ENCODE data around the gene ADGRV1.

ADGRV1 gene

DNA sequence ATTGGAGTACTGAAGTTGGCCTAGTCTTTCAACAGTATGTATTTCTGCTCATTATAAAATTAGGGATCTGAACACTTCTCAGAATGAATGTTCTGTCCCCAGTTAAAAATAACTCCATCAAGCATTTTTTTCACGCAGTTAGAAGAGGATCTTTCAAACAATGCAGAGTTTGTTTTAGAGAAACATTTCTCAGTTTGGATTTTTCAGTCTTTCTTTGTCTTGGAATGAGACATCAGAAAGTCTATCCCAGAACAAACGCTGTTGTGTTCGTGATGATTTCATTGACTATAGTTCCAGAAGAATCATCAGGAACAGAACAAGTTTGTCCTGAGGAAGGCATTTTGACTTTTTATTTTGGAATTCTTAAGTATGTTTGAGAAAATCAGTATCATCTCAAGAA, 605.8 kb downstream of the ADGRV1 start:
- no peak for DNase-seq (ENCODE audit: low read depth)

DNA sequence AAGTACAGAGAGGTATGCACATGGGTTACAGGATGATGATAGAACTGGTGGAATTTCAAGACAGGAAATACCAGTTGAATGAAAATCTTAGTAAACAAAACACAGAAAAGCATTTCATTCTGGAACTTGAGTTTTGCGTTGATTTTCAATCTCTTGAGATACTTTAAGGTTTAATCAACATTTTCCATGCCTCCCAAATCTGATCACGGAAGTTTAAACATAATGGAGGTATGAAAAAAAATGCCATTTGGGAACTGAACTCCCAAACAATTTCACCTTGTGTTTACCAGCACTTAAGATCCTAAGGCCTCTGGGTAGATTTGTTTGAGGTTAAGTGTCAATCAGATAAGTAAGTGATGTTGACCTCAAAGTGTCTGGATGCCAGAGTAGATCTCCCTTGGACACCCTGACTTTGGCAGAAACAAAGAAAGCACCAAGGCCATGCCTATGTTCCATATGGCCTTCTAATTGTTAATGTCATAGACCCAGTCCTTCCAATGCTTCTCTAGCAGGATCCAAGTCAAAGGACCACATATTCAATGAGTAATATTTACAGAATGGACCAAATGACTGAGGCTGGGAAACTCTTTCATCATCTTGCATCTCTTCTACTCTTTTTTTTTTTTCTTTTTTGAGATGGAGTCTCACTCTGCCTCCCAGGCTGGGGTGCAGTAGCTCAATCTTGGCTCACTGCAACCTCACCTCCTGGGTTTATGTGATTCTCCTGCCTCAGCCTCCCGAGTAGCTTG, 607.6 kb downstream of the ADGRV1 start:
- no peak for DNase-seq (ENCODE audit: low read depth)

DNA sequence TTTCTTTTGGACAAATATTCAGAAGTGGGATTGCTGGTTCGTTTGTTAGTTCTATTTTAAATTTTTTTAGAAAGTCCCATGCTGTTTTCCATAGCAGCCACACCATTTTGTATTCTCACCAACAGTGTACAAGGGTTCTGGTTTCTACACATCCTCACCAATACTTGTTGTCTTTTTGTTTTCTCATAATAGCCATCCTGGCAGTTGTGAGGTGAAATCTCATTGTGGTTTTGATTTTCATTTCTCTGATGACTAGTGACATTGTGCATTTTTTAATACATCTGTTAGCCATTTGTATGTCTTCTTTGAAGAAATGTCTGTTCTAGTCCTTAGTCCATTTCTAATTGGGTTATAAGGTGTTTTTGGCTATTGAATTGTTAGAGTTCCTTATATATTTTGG, 610.3 kb downstream of the ADGRV1 start:
- DNase-seq (ENCODE audit: low read depth): no peak

- DNase-seq (ENCODE audit: low read depth): no peak
These were observed 611.7 kb downstream of the ADGRV1 start for GRCh38 chr5:91170266-91170665.

- DNase-seq (ENCODE audit: low read depth): no peak
These were observed 612.7 kb downstream of the ADGRV1 start for GRCh38 chr5:91171322-91171721.

GRCh38 chr5:91174396-91174795, 615.8 kb downstream of the ADGRV1 start:
- DNase-seq (ENCODE audit: low read depth): no peak

DNA sequence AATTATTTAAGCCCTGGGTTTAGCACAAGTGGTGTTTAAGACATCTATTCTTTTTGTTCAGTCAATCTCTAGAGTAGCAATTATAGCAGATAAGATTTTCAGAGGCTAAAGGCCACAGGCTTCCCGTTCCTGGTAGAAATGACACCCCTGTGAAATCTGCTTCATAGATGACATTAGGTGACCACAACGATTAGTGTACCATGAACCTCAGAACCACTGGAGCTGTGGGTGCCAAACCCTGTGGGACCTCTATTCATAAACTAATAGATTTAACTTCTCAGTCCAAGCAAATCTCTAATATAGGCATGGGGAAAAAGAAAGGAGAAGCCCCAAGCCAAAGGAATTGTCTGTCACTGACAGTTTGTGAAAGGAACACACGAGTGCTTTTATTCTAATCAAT, 617.1 kb downstream of the ADGRV1 start:
- no peak for DNase-seq (ENCODE audit: low read depth)

DNA sequence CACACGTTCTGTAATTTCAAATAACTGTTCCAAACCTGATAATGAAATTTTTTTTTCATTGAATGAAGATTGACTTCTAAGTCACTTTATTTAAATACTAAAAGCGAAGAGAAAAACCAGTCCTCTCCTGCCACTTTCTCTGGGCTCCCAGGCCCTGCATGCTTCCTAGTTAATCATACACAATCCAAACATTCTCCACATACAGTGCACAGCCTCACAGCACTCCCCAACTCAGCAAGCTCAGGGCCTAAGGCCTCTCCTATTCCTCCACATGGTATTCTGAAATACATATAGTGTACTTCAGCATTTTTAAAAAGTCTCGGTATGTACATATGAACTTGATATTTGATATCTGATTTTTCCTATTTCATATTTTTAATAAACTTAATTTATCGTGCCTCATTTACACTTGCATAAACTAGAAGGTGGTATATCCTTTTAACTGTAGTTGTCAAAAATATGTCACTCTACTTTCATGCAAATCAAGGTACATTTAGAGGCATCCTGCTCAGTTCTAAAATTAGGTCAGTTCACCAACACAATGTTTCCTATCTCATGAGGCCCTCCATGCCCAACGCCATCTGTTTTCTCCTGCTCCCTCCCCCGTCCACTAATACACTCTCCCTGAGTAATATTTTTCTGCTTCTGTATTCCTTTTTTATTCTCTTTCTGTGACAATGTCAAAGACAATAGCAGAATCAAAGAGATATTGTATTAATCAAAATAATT, 617.9 kb downstream of the ADGRV1 start:
- no peak for DNase-seq (ENCODE audit: low read depth)

GRCh38 chr5:91177085-91177484, 618.5 kb downstream of the ADGRV1 start:
- no peak for DNase-seq (ENCODE audit: low read depth)

GRCh38 chr5:91177639-91178038, 619.0 kb downstream of the ADGRV1 start:
- no peak for DNase-seq (ENCODE audit: low read depth)

DNA sequence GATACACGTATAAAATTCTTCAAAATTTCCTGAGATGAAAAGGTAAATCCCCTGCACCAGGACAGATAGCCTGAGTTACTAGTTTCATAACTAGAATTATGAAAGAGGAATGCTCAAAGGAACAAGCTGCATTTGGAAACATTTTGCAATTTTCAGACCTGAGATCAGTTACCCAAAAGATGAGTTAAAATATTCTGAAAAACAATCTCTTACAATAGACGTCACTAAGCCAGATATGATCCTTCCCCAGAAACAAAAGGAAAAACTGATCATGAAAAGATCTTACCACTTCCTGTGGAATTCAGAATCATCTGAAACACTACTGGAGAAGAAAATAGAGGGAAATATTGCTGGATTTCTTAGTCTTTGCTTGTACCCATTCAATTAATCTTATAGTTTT, 619.9 kb downstream of the ADGRV1 start:
- DNase-seq (ENCODE audit: low read depth): no peak

DNA sequence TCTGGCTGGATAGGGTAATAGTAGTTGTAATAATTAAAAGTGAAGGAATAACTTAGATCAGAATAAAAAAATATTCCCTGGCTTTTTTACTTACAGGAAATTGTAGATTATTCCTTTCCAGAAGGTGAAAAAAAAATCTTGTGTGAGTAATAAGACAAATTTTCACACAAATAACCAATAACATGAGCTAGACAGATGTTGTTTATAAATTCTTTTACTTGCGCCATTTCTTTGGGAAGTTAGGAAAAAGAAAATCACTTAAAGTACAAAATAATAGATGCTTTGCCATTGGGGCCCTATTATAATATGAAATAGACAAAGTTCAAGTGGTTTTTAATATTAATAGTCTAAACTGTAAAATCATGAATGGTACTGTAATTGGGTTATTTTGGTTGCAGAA, 620.4 kb downstream of the ADGRV1 start:
- no peak for DNase-seq (ENCODE audit: low read depth)

- no peak for DNase-seq (ENCODE audit: low read depth)
These were observed 621.9 kb downstream of the ADGRV1 start for GRCh38 chr5:91180506-91180905.

- DNase-seq (ENCODE audit: low read depth): no peak
These were observed 624.2 kb downstream of the ADGRV1 start for GRCh38 chr5:91182763-91183162.

- no peak for DNase-seq (ENCODE audit: low read depth)
These were observed 625.1 kb downstream of the ADGRV1 start for GRCh38 chr5:91183743-91184142.

- no peak for DNase-seq (ENCODE audit: low read depth)
These were observed 627.5 kb downstream of the ADGRV1 start for GRCh38 chr5:91186101-91186500.

DNA sequence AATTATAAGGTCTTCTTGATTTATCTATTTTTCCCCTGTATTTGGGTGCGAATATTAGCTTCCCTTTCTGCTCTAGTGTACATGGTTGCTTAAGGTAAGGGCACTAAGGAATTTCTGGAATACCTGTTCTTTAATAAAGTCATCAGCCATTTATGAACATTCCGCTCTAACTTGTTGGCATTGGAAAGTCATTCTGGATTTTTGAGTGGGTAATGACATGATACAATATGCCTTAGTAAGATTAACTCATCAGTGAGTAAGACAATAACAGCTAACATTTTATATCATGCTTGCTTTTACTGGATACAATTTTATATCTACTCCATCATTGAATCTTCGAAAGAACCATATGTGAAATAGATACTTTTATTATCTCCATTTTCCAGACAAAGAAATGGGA, 628.4 kb downstream of the ADGRV1 start:
- DNase-seq (ENCODE audit: low read depth): no peak

- no peak for DNase-seq (ENCODE audit: low read depth)
These were observed 630.2 kb downstream of the ADGRV1 start for GRCh38 chr5:91188755-91189154.

DNA sequence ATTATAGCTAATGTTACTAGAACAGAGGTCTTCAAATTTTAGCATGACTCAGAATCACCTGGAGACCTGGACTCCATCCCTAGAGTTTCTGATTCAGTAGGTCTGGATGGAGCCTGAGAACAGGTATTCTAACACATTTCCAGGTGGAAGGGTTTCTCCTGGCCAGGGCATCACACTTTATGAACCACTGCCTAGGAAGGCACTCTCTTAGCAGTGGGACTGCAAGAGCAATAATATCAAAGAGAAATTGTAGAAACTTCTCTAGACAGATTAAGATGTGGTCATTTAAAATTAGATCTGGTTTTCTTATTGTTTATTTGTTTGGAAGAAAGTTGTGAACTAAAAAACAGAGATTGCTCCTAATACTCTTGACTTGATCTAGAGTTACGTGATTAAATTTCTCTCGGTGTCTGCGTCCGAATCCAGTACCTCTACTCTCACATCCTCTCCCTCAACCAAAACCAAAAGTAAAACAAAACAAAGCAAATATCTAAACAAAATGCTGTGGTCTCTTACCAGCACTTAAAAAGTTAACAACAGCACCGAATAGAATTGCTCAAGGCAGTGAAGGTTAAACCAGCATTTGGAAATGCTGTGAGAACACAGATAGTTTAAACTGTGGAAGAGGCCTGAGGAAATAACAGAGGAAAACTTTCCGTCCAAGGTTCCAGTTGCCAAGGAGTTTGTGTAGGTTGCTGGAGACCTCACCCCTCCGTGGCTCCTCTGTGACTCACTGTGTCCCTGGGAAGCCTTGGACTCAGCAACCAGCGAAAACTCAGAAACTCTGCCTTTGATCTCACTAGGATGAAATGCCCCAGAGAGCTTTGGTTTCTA, 631.1 kb downstream of the ADGRV1 start:
- no peak for DNase-seq (ENCODE audit: low read depth)

DNA sequence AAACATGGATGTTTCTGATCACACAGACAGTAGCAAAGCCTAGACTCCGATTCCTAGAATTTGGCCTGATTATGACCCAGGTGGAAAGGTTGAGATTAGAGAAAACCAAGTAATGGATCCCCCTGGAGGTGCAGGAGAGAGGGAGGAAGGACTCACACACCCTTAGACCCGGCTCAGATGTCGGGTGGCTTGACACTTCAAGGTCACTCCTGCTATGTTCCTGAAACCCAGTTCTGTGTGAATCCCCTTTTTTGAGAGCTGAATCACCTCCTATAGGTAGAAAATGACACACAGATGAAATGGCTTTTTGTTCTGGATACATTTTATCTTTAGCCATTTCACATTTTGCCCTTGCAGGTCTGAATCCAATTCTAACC, 631.7 kb downstream of the ADGRV1 start:
- DNase-seq (ENCODE audit: low read depth): no peak

GRCh38 chr5:91194824-91195381, 636.3 kb downstream of the ADGRV1 start:
- DNase-seq (ENCODE audit: low read depth): no peak

- DNase-seq (ENCODE audit: low read depth): no peak
These were observed 642.1 kb downstream of the ADGRV1 start for GRCh38 chr5:91200692-91201091.

- no peak for DNase-seq (ENCODE audit: low read depth)
These were observed 647.5 kb downstream of the ADGRV1 start for GRCh38 chr5:91206103-91206502.

All from T-helper 22 cell (primary cell).